GM20000 (cell line): ENCODE data around the gene KRTAP10-12.

Experiments
- DNase-seq: peaks from one replicate; pipeline ENCODE4 v3.0.0; 2012; ENCODE audit warnings: low spot score
- CTCF ChIP-seq: IDR thresholded peaks from 2 replicates; pipeline ENCODE4 v1.5.1; 2012; ENCODE audit warnings: mild to moderate bottlenecking, control low read depth; ENCODE audit errors: extremely low read depth, missing control alignments

Gene KRTAP10-12

GRCh38 chr21:44735821-44736220 lies 38.8 kb downstream of the KRTAP10-12 start:
- no peak for TF ChIP-seq CTCF
- no peak for DNase-seq

GRCh38 chr21:44736291-44737004 lies 39.5 kb downstream of the KRTAP10-12 start:
- DNase-seq = no peak
- TF ChIP-seq CTCF = no peak

GRCh38 chr21:44737706-44738354 lies 40.9 kb downstream of the KRTAP10-12 start:
- no peak for DNase-seq
- no peak for TF ChIP-seq CTCF

GRCh38 chr21:44738621-44739020 lies 41.6 kb downstream of the KRTAP10-12 start:
- no peak for DNase-seq
- no peak for TF ChIP-seq CTCF

GRCh38 chr21:44739316-44739715 lies 42.3 kb downstream of the KRTAP10-12 start:
- no peak for DNase-seq
- no peak for TF ChIP-seq CTCF

GRCh38 chr21:44740742-44741141 lies 43.8 kb downstream of the KRTAP10-12 start:
- DNase-seq = no peak
- TF ChIP-seq CTCF = no peak

GRCh38 chr21:44741921-44742320 lies 44.9 kb downstream of the KRTAP10-12 start:
- no peak for TF ChIP-seq CTCF
- no peak for DNase-seq
